CD14-positive monocyte (primary cell): ENCODE data around the gene KRT8. TPM values are rescaled to one million over a fixed set of nuclear protein-coding genes. Genes with fewer than 3 reads are reported as not detected.
A peak's percentile ranks its signal among the peaks of the same experiment; 100 is the strongest.

ENCODE experiments used
- DNase-seq, 3 donors: peaks; one replicate each; pipeline ENCODE4 v3.0.0-alpha.2; 2011 to 2022
- H2AFZ ChIP-seq: 2 replicates; pipeline ENCODE4 v1.6.0; 2012; ENCODE audit warnings: mild to moderate bottlenecking, low read depth, low read length, inconsistent platforms; ENCODE audit not compliant: insufficient read depth, poor library complexity, severe bottlenecking
- H3K27ac ChIP-seq, 2 donors: 1 replicate in 1 of 2; 2 replicates in 1 of 2; pipeline ENCODE4 v1.5.1; 2012 to 2013; ENCODE audit warnings: low read length in 2 of 2, control low read depth in 1 of 2, inconsistent platforms in 1 of 2, low read depth in 1 of 2, mild to moderate bottlenecking in 1 of 2
- H3K27me3 ChIP-seq, 2 donors: one replicate each; pipeline versions ENCODE4 v1.6.0 to v1.6.1; 2011 to 2013; ENCODE audit warnings: low read length in 2 of 2; ENCODE audit not compliant: control insufficient read depth in 2 of 2, insufficient read depth in 2 of 2
- H3K36me3 ChIP-seq, 2 donors: replicated peaks in 1 of 2; 1 replicate in 1 of 2; 2 replicates in 1 of 2; pipeline versions ENCODE4 v1.5.1 to v1.6.1; 2012 to 2013; ENCODE audit warnings: low read length in 2 of 2, control low read depth in 1 of 2, inconsistent platforms in 1 of 2, mild to moderate bottlenecking in 1 of 2; ENCODE audit not compliant: insufficient read depth in 2 of 2, control insufficient read depth in 1 of 2
- H3K4me1 ChIP-seq, 2 donors: 1 replicate in 1 of 2; 2 replicates in 1 of 2; pipeline versions ENCODE4 v1.5.1 to v1.6.1; 2012 to 2013; ENCODE audit warnings: low read length in 2 of 2, control low read depth in 1 of 2, inconsistent platforms in 1 of 2, mild to moderate bottlenecking in 1 of 2, moderate library complexity in 1 of 2; ENCODE audit not compliant: insufficient read depth in 2 of 2, control insufficient read depth in 1 of 2
- H3K4me2 ChIP-seq: replicated peaks from 2 replicates; pipeline ENCODE3; 2012; ENCODE audit warnings: low read length, moderate library complexity, mild to moderate bottlenecking; ENCODE audit not compliant: poor library complexity, severe bottlenecking; ENCODE audit errors: extremely low read depth
- H3K4me3 ChIP-seq, 3 experiments: fragments of 200-600 bp in 1 of 3; sonication (generic) in 1 of 3; replicated peaks in 1 of 3; 1 replicate in 2 of 3; 2 replicates in 1 of 3; pipeline ENCODE4 v1.5.1; 2011 to 2013; ENCODE audit warnings: low read length in 3 of 3, mild to moderate bottlenecking in 3 of 3, control low read depth in 2 of 3, low read depth in 2 of 3, inconsistent platforms in 1 of 3, moderate library complexity in 1 of 3
- H3K79me2 ChIP-seq: 2 replicates; pipeline ENCODE4 v1.6.0; 2012; ENCODE audit warnings: mild to moderate bottlenecking, control low read depth, inconsistent platforms, low read length, moderate library complexity; ENCODE audit not compliant: insufficient read depth
- H3K9ac ChIP-seq: 2 replicates; pipeline ENCODE4 v1.6.0; 2017; ENCODE audit warnings: low read length, mild to moderate bottlenecking; ENCODE audit not compliant: insufficient read depth, poor library complexity, severe bottlenecking
- H3K9me3 ChIP-seq, 2 donors: replicated peaks in 1 of 2; 1 replicate in 1 of 2; 2 replicates in 1 of 2; pipeline versions ENCODE4 v1.5.1 to v1.6.1; 2012 to 2013; ENCODE audit warnings: low read length in 2 of 2, control low read depth in 1 of 2; ENCODE audit not compliant: control insufficient read depth in 1 of 2, insufficient read depth in 1 of 2
- H4K20me1 ChIP-seq: 2 replicates; pipeline ENCODE4 v1.6.0; 2012; ENCODE audit warnings: mild to moderate bottlenecking, low read length, control low read depth, moderate library complexity; ENCODE audit not compliant: insufficient read depth
- H3K27ac Mint-ChIP-seq, 7 donors: one replicate each; pipeline ENCODE4 v1.8.0; 2020; ENCODE audit warnings: mild to moderate bottlenecking in 7 of 7, mixed read lengths in 7 of 7, moderate library complexity in 6 of 7, inconsistent platforms in 2 of 7
- H3K27me3 Mint-ChIP-seq, 3 donors: one replicate each; pipeline ENCODE4 v1.8.0; 2021 to 2022; ENCODE audit warnings: low read depth in 3 of 3, mild to moderate bottlenecking in 3 of 3, mixed read lengths in 3 of 3, moderate library complexity in 3 of 3, inconsistent platforms in 1 of 3
- H3K36me3 Mint-ChIP-seq, 2 donors: one replicate each; pipeline ENCODE4 v1.8.0; 2020; ENCODE audit warnings: mixed read lengths in 2 of 2, inconsistent platforms in 1 of 2, mild to moderate bottlenecking in 1 of 2
- H3K4me1 Mint-ChIP-seq: one replicate; pipeline ENCODE4 v1.8.0; 2020; ENCODE audit warnings: mild to moderate bottlenecking, mixed read lengths
- H3K4me3 Mint-ChIP-seq, 2 donors: one replicate each; pipeline ENCODE4 v1.8.0; 2020; ENCODE audit warnings: mild to moderate bottlenecking in 2 of 2, mixed read lengths in 2 of 2, moderate library complexity in 1 of 2
- H3K9me3 Mint-ChIP-seq, 7 donors: one replicate each; pipeline ENCODE4 v1.8.0; 2020 to 2022; ENCODE audit warnings: mixed read lengths in 7 of 7, mild to moderate bottlenecking in 6 of 7, moderate library complexity in 6 of 7, inconsistent platforms in 2 of 7
- WGBS: methylation state at CpG from one replicate; pipeline ENCODE4 v1.1.5; 2013; ENCODE audit warnings: missing lambda C conversion rate; ENCODE audit not compliant: insufficient coverage; 5-methylcytosine and 5-hydroxymethylcytosine counted together
- intact Hi-C, 2 donors: fragments of 100-400 bp; cut with micrococcal nuclease; formaldehyde crosslinking; loops; one replicate each; pipeline versions ENCODE4 v1.15.0 to v1.15.1; 2023
- polyA plus RNA-seq, 3 donors: library from polyadenylated mRNA; depleted of rRNA in 1 of 3; unstranded in 2 of 3; stranded (reverse) in 1 of 3; fragments of 300-500 nt in 2 of 3; fragments of >200 nt in 1 of 3; fragmentation: Illumina TruSeq in 2 of 3; gene quantifications; 1 replicate in 2 of 3; 2 replicates in 1 of 3; pipeline ENCODE4 v1.2.3, GENCODE V29; 2012 to 2021
- TF ChIP-seq, protein P1 (sequence below): fragments of 200-600 bp; IDR thresholded peaks from one replicate; pipeline ENCODE4 v1.8.0; 2022; ENCODE audit warnings: antibody characterized with exemption, mild to moderate bottlenecking

KRT8 gene
- polyA plus RNA-seq, 3 donors = 0.16 to 0.39 TPM; not detected in 1

DNA sequence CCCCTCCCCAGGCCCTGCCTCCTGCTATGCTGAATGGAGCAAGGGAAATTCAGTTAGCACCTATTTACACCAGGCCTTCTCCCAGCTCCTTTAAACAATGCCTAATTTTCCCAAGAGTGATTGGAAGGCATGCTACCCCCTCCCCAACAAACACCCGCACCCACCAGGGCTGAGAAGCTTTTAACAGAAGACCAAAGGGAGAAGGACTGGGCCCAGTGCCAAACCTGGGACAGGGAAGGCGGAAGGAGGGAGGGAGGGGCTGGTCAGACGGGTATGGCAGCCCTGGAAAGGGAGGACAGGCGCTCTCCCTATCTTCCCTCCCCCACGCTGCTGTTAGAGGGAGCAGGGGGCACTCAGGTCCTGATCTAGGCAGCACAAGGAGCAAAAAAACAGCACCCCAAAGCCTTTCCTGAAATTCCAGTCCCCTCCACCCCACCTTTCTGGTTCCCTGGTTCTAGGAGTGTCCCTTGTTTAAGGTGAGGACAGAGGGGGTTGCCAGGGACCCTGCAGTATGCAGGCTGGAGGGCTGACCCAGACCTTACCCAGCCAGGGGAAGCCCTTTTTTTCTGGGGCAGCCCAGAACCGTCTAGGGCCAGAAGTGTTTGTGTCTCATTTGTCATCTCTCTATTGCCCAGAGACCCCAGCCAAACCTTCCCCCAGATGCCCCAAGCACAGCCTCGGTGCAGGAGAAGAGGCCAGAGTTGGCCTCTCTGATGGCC lies 2.4 kb upstream of the KRT8 start:
- Histone ChIP-seq H3K79me2 (no peaks in the 10 kb centered on the region), H2AFZ (peak overlapping the region; percentile 72), H3K27me3 (no peaks in the 10 kb centered on the region), H3K9ac (peak overlapping the region; percentile 17), H3K4me1 (peaks cover 28 to 30% of the 10 kb centered on the region in 2 donors), H3K27ac (peak overlapping the region; percentile 50 to 70), H3K36me3 (no peaks in the 10 kb centered on the region), H4K20me1 (no peaks in the 10 kb centered on the region), H3K4me3 (no peak overlapping the region), H3K4me2 (peak overlapping the region; percentile 53), H3K9me3 (no peaks in the 10 kb centered on the region)
- H3K9me3 Mint-ChIP-seq = peaks cover 0 to 2% (median 0%) of the 10 kb centered on the region in 7 donors
- peak in 1 of 3 donors; percentile 10 for DNase-seq
- no CpG with 5 or more reads among the region's 7 CpGs for WGBS
- no peaks in the 10 kb centered on the region for H3K36me3 Mint-ChIP-seq
- TF ChIP-seq, protein P1, sequence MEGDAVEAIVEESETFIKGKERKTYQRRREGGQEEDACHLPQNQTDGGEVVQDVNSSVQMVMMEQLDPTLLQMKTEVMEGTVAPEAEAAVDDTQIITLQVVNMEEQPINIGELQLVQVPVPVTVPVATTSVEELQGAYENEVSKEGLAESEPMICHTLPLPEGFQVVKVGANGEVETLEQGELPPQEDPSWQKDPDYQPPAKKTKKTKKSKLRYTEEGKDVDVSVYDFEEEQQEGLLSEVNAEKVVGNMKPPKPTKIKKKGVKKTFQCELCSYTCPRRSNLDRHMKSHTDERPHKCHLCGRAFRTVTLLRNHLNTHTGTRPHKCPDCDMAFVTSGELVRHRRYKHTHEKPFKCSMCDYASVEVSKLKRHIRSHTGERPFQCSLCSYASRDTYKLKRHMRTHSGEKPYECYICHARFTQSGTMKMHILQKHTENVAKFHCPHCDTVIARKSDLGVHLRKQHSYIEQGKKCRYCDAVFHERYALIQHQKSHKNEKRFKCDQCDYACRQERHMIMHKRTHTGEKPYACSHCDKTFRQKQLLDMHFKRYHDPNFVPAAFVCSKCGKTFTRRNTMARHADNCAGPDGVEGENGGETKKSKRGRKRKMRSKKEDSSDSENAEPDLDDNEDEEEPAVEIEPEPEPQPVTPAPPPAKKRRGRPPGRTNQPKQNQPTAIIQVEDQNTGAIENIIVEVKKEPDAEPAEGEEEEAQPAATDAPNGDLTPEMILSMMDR = no peak
- H3K27me3 Mint-ChIP-seq = peaks cover 0 to 9% (median 0%) of the 10 kb centered on the region in 3 donors
- intact Hi-C loops = no loop called here
- peak overlapping the region in 5 of 7 donors; percentile 30 to 89 (median 84) for H3K27ac Mint-ChIP-seq
- H3K4me3 Mint-ChIP-seq = peak overlapping the region in 1 of 2 donors; percentile 1
- peaks cover 36% of the 10 kb centered on the region for H3K4me1 Mint-ChIP-seq

DNA sequence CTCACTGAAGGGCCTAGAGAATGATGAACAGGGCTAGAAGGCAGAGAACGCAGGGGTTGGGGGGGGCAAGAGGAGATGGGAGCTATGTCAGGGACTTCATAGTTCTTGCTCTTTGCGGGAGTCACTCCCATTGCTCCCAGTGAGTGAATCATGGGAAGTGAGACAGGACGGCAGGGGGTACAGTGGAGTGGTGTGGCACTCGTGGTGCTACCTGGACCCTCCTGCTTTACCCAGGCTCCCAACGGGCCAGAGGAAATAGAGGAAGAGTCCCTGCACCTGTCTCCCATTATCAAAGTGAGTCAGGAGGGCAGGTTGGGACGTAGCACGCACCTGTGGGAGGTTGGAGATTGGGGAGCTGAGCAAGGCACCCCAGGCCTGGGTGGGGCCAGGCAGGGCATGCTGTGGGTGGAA lies 1.3 kb upstream of the KRT8 start:
- H3K4me2 ChIP-seq = no peak overlapping the region
- H3K36me3 ChIP-seq = no peaks in the 10 kb centered on the region
- no peak overlapping the region for H3K27ac ChIP-seq
- H3K27me3 ChIP-seq = no peaks in the 10 kb centered on the region
- no peak overlapping the region for H2AFZ ChIP-seq
- H3K4me3 ChIP-seq = no peak overlapping the region
- Mint-ChIP-seq H3K4me3 (no peak overlapping the region), H3K36me3 (no peaks in the 10 kb centered on the region), H3K9me3 (peaks cover 0 to 2% (median 0%) of the 10 kb centered on the region in 7 donors), H3K27me3 (peaks cover 0 to 9% (median 0%) of the 10 kb centered on the region in 3 donors), H3K4me1 (peaks cover 36% of the 10 kb centered on the region), H3K27ac (no peak overlapping the region)
- no peaks in the 10 kb centered on the region for H4K20me1 ChIP-seq
- DNase-seq = no peak
- no peaks in the 10 kb centered on the region for H3K79me2 ChIP-seq
- H3K9me3 ChIP-seq = no peaks in the 10 kb centered on the region
- H3K9ac ChIP-seq = no peak overlapping the region
- WGBS = 93% methylated on average over 6 of the region's 7 CpGs
- H3K4me1 ChIP-seq = peaks cover 28 to 30% of the 10 kb centered on the region in 2 donors
- intact Hi-C loops = no loop called here
- TF ChIP-seq, protein P1 = no peak
